Measurements from ENCODE around the gene CTDSP2.

Gene CTDSP2

GRCh38 chr12:57808351-57808750 lies 38.2 kb downstream of the CTDSP2 start:
- H3K4me3 ChIP-seq (ENCODE audit: low read depth, low read length), result no peak overlapping the region
- no peak for TF ChIP-seq CTCF (IDR thresholded peaks at IDR 0.05; ENCODE audit: borderline replicate concordance, insufficient read depth, low read depth, low read length)

- H3K4me3 ChIP-seq (ENCODE audit: low read depth, low read length), result no peak overlapping the region
- no peak for TF ChIP-seq CTCF (IDR thresholded peaks at IDR 0.05; ENCODE audit: borderline replicate concordance, insufficient read depth, low read depth, low read length)
Observed at GRCh38 chr12:57807285-57807684, 39.2 kb downstream of the CTDSP2 start.

GRCh38 chr12:57806677-57807076 lies 39.9 kb downstream of the CTDSP2 start:
- no peak overlapping the region for H3K4me3 ChIP-seq (ENCODE audit: low read depth, low read length)
- TF ChIP-seq CTCF (IDR thresholded peaks at IDR 0.05; ENCODE audit: borderline replicate concordance, insufficient read depth, low read depth, low read length), result no peak

GRCh38 chr12:57803319-57803893 lies 43.1 kb downstream of the CTDSP2 start:
- H3K4me3 ChIP-seq (ENCODE audit: low read depth, low read length), result no peak overlapping the region
- TF ChIP-seq CTCF (IDR thresholded peaks at IDR 0.05; ENCODE audit: borderline replicate concordance, insufficient read depth, low read depth, low read length), result peak; percentile 80

- no peak for TF ChIP-seq CTCF (IDR thresholded peaks at IDR 0.05; ENCODE audit: borderline replicate concordance, insufficient read depth, low read depth, low read length)
- no peak overlapping the region for H3K4me3 ChIP-seq (ENCODE audit: low read depth, low read length)
Observed at GRCh38 chr12:57802607-57803006, 43.9 kb downstream of the CTDSP2 start.

GRCh38 chr12:57800965-57801364 lies 45.6 kb downstream of the CTDSP2 start:
- H3K4me3 ChIP-seq (ENCODE audit: low read depth, low read length), result no peak overlapping the region
- TF ChIP-seq CTCF (IDR thresholded peaks at IDR 0.05; ENCODE audit: borderline replicate concordance, insufficient read depth, low read depth, low read length), result no peak

- TF ChIP-seq CTCF (IDR thresholded peaks at IDR 0.05; ENCODE audit: borderline replicate concordance, insufficient read depth, low read depth, low read length), result no peak
- no peak overlapping the region for H3K4me3 ChIP-seq (ENCODE audit: low read depth, low read length)
Observed at GRCh38 chr12:57797933-57798332, 48.6 kb downstream of the CTDSP2 start.

All from GM12875 (cell line).